BLaER1 treated with 17β-estradiol and CSF1 and Interleukin-3, amounts not matched to agents 10 nM and 100 nM (cell line): ENCODE results near the gene MAT2A.
A peak's percentile ranks its signal among the peaks of the same experiment; 100 is the strongest.
"Not testable (repeated sequence)": the region's sequence is repeated elsewhere in the genome, so short reads cannot be mapped to it uniquely, and the experiment has no call there.

ENCODE experiments used
- H3K27ac ChIP-seq, 11 experiments: shearing (Covaris generic); formaldehyde crosslinking; 2 replicates each; pipeline ENCODE4 v1.8.1; 2022
- H3K27me3 ChIP-seq, 11 experiments: shearing (Covaris generic); formaldehyde crosslinking; 2 replicates each; pipeline ENCODE4 v1.8.1; 2022
- H3K36me3 ChIP-seq, 11 experiments: shearing (Covaris generic); formaldehyde crosslinking; 2 replicates each; pipeline ENCODE4 v1.8.1; 2022
- H3K4me1 ChIP-seq, 10 experiments: shearing (Covaris generic); formaldehyde crosslinking; 2 replicates each; pipeline ENCODE4 v1.8.1; 2022
- H3K4me2 ChIP-seq, 11 experiments: shearing (Covaris generic); formaldehyde crosslinking; 2 replicates each; pipeline ENCODE4 v1.8.1; 2022
- H3K4me3 ChIP-seq, 10 experiments: shearing (Covaris generic); formaldehyde crosslinking; 2 replicates each; pipeline ENCODE4 v1.8.1; 2022
- H3K9ac ChIP-seq, 11 experiments: shearing (Covaris generic); formaldehyde crosslinking; 2 replicates each; pipeline ENCODE4 v1.8.1; 2022
- H3K9me3 ChIP-seq, 11 experiments: shearing (Covaris generic); formaldehyde crosslinking; replicated peaks in 1 of 11; 2 replicates each; pipeline ENCODE4 v1.8.1; 2022
- H4K20me1 ChIP-seq, 11 experiments: shearing (Covaris generic); formaldehyde crosslinking; 2 replicates each; pipeline ENCODE4 v1.8.1; 2022
- Cebpa-rat ChIP-seq, 11 experiments: shearing (Covaris generic); IDR thresholded peaks; 2 replicates each; pipeline ENCODE4 v1.8.1; 2022

The MAT2A gene

GRCh38 chr2:85557130-85557529 lies 18.2 kb downstream of the MAT2A start:
- Histone ChIP-seq H4K20me1 (peaks cover 0 to 31% (median 4%) of the 10 kb centered on the region in 11 experiments; a peak in 8 of 22 replicates), H3K9me3 (no peaks in the 10 kb centered on the region), H3K4me2 (no peak overlapping the region), H3K4me1 (peaks cover 21 to 28% (median 26%) of the 10 kb centered on the region in 10 experiments), H3K9ac (peak overlapping the region in 3 of 11 experiments; percentile 18 to 37 (median 23); a peak in 1 of 22 replicates), H3K27me3 (no peaks in the 10 kb centered on the region), H3K27ac (no peak overlapping the region), H3K36me3 (peaks cover 70 to 78% (median 72%) of the 10 kb centered on the region in 11 experiments), H3K4me3 (no peak overlapping the region)
- no peak for TF ChIP-seq Cebpa-rat (IDR thresholded peaks at IDR 0.05)

GRCh38 chr2:85558160-85558559 lies 19.2 kb downstream of the MAT2A start:
- peaks cover 0 to 31% (median 4%) of the 10 kb centered on the region in 11 experiments; a peak in 8 of 22 replicates for H4K20me1 ChIP-seq
- H3K9ac ChIP-seq = no peak overlapping the region
- no peak overlapping the region for H3K27ac ChIP-seq
- no peak for TF ChIP-seq Cebpa-rat (IDR thresholded peaks at IDR 0.05)
- peaks cover 27 to 38% (median 32%) of the 10 kb centered on the region in 10 experiments for H3K4me1 ChIP-seq
- peaks cover 60 to 68% (median 62%) of the 10 kb centered on the region in 11 experiments for H3K36me3 ChIP-seq
- H3K4me2 ChIP-seq = no peak overlapping the region
- H3K27me3 ChIP-seq = no peaks in the 10 kb centered on the region
- H3K9me3 ChIP-seq = no peaks in the 10 kb centered on the region
- no peak overlapping the region for H3K4me3 ChIP-seq

- Histone ChIP-seq H3K4me2 (peak overlapping the region; percentile 88 to 98 (median 95)), H3K9ac (peak overlapping the region; percentile 83 to 95 (median 90)), H3K36me3 (peaks cover 38 to 46% (median 40%) of the 10 kb centered on the region in 11 experiments), H4K20me1 (peaks cover 0 to 31% (median 4%) of the 10 kb centered on the region in 11 experiments; a peak in 8 of 22 replicates), H3K27ac (peak overlapping the region in 8 of 11 experiments; percentile 57 to 93 (median 88); a peak in 14 of 22 replicates), H3K4me1 (peaks cover 44 to 57% (median 47%) of the 10 kb centered on the region in 10 experiments), H3K4me3 (peak overlapping the region; percentile 63 to 83 (median 70))
- H3K27me3 ChIP-seq, H3K9me3 ChIP-seq: not testable (repeated sequence)
Observed at GRCh38 chr2:85560403-85560726, 21.4 kb downstream of the MAT2A start.

GRCh38 chr2:85560812-85561279 lies 21.9 kb downstream of the MAT2A start:
- H3K9me3 ChIP-seq = no peaks in the 10 kb centered on the region
- H3K4me1 ChIP-seq = peaks cover 44 to 57% (median 47%) of the 10 kb centered on the region in 10 experiments
- peaks cover 33 to 41% (median 35%) of the 10 kb centered on the region in 11 experiments for H3K36me3 ChIP-seq
- peak overlapping the region; percentile 63 to 83 (median 70) for H3K4me3 ChIP-seq
- H3K4me2 ChIP-seq = peak overlapping the region; percentile 88 to 98 (median 95)
- H3K27ac ChIP-seq = peak overlapping the region in 10 of 11 experiments; percentile 57 to 93 (median 88); a peak in 19 of 22 replicates
- peak overlapping the region; percentile 83 to 95 (median 90) for H3K9ac ChIP-seq
- peaks cover 0 to 31% (median 4%) of the 10 kb centered on the region in 11 experiments; a peak in 8 of 22 replicates for H4K20me1 ChIP-seq
- TF ChIP-seq Cebpa-rat (IDR thresholded peaks at IDR 0.05) = no peak
- no peaks in the 10 kb centered on the region for H3K27me3 ChIP-seq

- Histone ChIP-seq H3K4me1 (peaks cover 44 to 57% (median 47%) of the 10 kb centered on the region in 10 experiments), H3K27me3 (no peaks in the 10 kb centered on the region), H3K27ac (peak within 1 kb of the TSS; percentile 73 to 95 (median 89)), H3K36me3 (peaks cover 26 to 34% (median 28%) of the 10 kb centered on the region in 11 experiments), H3K4me2 (peak within 1 kb of the TSS; percentile 90 to 98 (median 96)), H4K20me1 (peaks cover 0 to 31% (median 4%) of the 10 kb centered on the region in 11 experiments; a peak in 8 of 22 replicates), H3K4me3 (peak within 1 kb of the TSS; percentile 63 to 83 (median 70)), H3K9me3 (no peaks in the 10 kb centered on the region), H3K9ac (peak within 1 kb of the TSS; percentile 83 to 95 (median 90))
- TF ChIP-seq Cebpa-rat (IDR thresholded peaks at IDR 0.05) = no peak
Observed at GRCh38 chr2:85561280-85562212, 22.6 kb downstream of the MAT2A start, which contains the start of gene GGCX. GGCX (minus strand) TSS chr2:85561493; CDS start chr2:85561428, 65 bp downstream.

- Histone ChIP-seq H3K36me3 (peaks cover 2 to 8% (median 2%) of the 10 kb centered on the region in 11 experiments; a peak in 19 of 22 replicates), H3K4me1 (peaks cover 40 to 49% (median 45%) of the 10 kb centered on the region in 10 experiments), H3K9me3 (no peaks in the 10 kb centered on the region), H3K4me3 (no peak overlapping the region), H4K20me1 (peaks cover 0 to 17% (median 0%) of the 10 kb centered on the region in 11 experiments; a peak in 6 of 22 replicates), H3K9ac (peak overlapping the region in 8 of 11 experiments; percentile 4 to 63 (median 36); a peak in 9 of 22 replicates), H3K27me3 (no peaks in the 10 kb centered on the region), H3K27ac (peak overlapping the region; percentile 17 to 76 (median 62); a peak in 20 of 22 replicates), H3K4me2 (peak overlapping the region; percentile 42 to 80 (median 63))
- TF ChIP-seq Cebpa-rat (IDR thresholded peaks at IDR 0.05) = peak in 1 of 11 experiments; percentile 26; a peak in 1 of 22 replicates
Observed at GRCh38 chr2:85564144-85564563, 25.2 kb downstream of the MAT2A start.

GRCh38 chr2:85566265-85566664 lies 27.3 kb downstream of the MAT2A start:
- Histone ChIP-seq H3K9me3 (no peaks in the 10 kb centered on the region), H3K27me3 (no peaks in the 10 kb centered on the region), H3K9ac (no peak overlapping the region), H3K36me3 (no peaks in the 10 kb centered on the region), H3K4me1 (peaks cover 23 to 33% (median 28%) of the 10 kb centered on the region in 10 experiments), H3K27ac (no peak overlapping the region), H3K4me2 (no peak overlapping the region), H4K20me1 (no peaks in the 10 kb centered on the region), H3K4me3 (no peak overlapping the region)
- no peak for TF ChIP-seq Cebpa-rat (IDR thresholded peaks at IDR 0.05)

GRCh38 chr2:85575739-85576138 lies 36.8 kb downstream of the MAT2A start:
- no peak for TF ChIP-seq Cebpa-rat (IDR thresholded peaks at IDR 0.05)

More at GRCh38 chr2:85575739-85576138, 36.8 kb downstream of the MAT2A start:
- no peak overlapping the region for H3K27ac ChIP-seq
- no peaks in the 10 kb centered on the region for H4K20me1 ChIP-seq
- no peaks in the 10 kb centered on the region for H3K36me3 ChIP-seq
- no peak overlapping the region for H3K4me3 ChIP-seq
- no peak overlapping the region for H3K9ac ChIP-seq
- no peaks in the 10 kb centered on the region for H3K9me3 ChIP-seq
- H3K27me3 ChIP-seq = no peaks in the 10 kb centered on the region
- peak overlapping the region in 1 of 11 experiments; percentile 89; a peak in 1 of 22 replicates for H3K4me2 ChIP-seq
- H3K4me1 ChIP-seq = peaks cover 41 to 48% (median 46%) of the 10 kb centered on the region in 10 experiments
